ENCODE data around the gene TRUB2.

The TRUB2 gene

DNA sequence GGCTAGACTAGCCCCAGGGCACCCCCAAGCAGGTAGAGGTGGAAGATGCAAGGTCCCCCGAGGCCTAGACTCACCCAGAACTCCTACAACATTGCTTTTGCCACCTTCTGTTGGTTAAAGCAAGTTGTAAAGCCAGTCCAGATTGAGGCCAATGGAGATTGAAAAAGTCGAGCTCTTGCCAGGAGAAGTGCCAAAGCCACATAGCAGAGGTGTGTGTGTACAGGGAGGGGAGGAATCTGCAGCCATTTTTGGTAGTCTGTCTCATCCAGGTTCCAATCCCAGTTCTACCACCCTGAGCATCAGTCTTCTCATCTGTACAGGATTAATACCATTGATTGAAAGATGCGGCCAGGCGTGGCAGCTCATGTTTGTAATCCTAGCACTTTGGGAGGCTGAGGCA, 36.6 kb upstream of the TRUB2 start:
- DNase-seq (ENCODE audit: extremely low spot score), result no peak
- TF ChIP-seq LEF1 (IDR thresholded peaks at IDR 0.05; ENCODE audit: borderline replicate concordance) (no peak), ELF4 (IDR thresholded peaks at IDR 0.05) (no peak), SP1 (IDR thresholded peaks at IDR 0.05) (no peak), BHLHE40 (IDR thresholded peaks at IDR 0.05; ENCODE audit: borderline replicate concordance) (no peak), FOXA1 (IDR thresholded peaks at IDR 0.05) (no peak), NFRKB (IDR thresholded peaks at IDR 0.05) (no peak)
- TF ChIP-seq, protein P1, sequence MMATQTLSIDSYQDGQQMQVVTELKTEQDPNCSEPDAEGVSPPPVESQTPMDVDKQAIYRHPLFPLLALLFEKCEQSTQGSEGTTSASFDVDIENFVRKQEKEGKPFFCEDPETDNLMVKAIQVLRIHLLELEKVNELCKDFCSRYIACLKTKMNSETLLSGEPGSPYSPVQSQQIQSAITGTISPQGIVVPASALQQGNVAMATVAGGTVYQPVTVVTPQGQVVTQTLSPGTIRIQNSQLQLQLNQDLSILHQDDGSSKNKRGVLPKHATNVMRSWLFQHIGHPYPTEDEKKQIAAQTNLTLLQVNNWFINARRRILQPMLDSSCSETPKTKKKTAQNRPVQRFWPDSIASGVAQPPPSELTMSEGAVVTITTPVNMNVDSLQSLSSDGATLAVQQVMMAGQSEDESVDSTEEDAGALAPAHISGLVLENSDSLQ (IDR thresholded peaks at IDR 0.05), result no peak
- ChIA-PET POLR2A (no interaction called here), CTCF (interaction anchor here (1.1 kb wide), 1 partner anchor 53 kb away, joined by 3 read pairs; no protein-coding TSS in a partner anchor)

DNA sequence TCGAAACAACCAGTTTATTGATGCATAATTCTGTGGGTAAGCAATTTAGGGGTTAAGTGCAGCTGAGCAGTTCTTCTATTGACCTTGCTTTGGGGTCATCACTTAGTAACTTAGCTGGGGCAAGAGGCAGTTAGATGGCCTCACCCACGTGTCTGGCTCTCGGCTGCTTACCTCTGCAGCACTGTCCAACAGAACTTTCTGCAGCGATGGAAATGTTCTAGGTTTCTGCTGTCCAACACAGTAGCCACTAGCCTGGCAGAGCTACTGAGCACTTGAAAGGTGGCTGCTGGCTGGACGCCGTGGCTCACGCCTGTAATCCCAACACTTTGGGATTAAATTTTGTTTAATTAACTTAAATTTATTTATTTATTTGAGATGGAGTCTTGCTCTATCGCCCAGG, 35.8 kb upstream of the TRUB2 start:
- DNase-seq (ENCODE audit: extremely low spot score), result no peak
- CTCF ChIA-PET, result interaction anchor here (0.8 kb wide), 1 partner anchor 14 kb away, joined by 3 read pairs; no protein-coding TSS in a partner anchor
- POLR2A ChIA-PET, result interaction anchor here (1.1 kb wide), 1 partner anchor 13 kb away, joined by 4 read pairs; the partner anchor contains the start of gene URM1

DNA sequence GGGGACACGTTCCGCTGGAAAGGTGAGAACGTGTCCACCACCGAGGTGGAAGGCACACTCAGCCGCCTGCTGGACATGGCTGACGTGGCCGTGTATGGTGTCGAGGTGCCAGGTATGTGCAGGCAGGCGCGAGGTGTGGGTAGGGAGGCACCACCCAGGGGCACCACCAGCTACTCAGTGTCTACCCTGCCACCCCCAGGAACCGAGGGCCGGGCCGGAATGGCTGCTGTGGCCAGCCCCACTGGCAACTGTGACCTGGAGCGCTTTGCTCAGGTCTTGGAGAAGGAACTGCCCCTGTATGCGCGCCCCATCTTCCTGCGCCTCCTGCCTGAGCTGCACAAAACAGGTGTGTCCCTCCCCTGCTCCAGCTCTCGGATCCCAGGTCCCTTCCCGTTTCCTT, 33.2 kb upstream of the TRUB2 start:
- no peak for DNase-seq (ENCODE audit: extremely low spot score)
- CTCF ChIA-PET, result no interaction called here
- TF ChIP-seq BHLHE40 (IDR thresholded peaks at IDR 0.05; ENCODE audit: borderline replicate concordance), result no peak
- no peak for TF ChIP-seq ZNF384 (IDR thresholded peaks at IDR 0.05)
- POLR2A ChIA-PET, result no interaction called here

More for the DNA sequence above, 35.8 kb upstream of the TRUB2 start:
- TF ChIP-seq FOXA1 (IDR thresholded peaks at IDR 0.05) (no peak), ARNT (IDR thresholded peaks at IDR 0.05) (no peak), LEF1 (IDR thresholded peaks at IDR 0.05; ENCODE audit: borderline replicate concordance) (no peak), TARDBP (IDR thresholded peaks at IDR 0.05) (no peak), FOXM1 (IDR thresholded peaks at IDR 0.05; ENCODE audit: borderline replicate concordance) (no peak)

DNA sequence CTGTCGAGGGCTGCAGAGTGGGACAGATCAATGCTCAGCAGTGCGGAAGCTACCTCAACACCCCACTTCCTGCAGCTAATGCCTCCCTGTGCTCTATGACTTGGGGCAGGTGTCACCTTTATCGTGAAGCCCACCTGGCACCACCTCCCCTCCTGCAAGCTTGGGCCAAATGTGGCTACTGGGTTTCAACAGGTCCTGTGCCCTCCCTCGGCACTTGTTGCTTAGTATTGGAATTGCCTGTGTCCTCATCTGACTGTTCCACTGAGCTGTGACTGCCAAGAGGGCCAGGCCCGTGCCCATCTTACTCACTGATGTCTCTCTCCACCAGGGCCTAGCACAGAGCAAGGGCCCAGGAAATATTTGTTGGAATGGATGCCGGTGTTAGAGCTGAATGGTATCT, 27.5 kb upstream of the TRUB2 start:
- TF ChIP-seq SUZ12 (IDR thresholded peaks at IDR 0.05) (no peak), BHLHE40 (IDR thresholded peaks at IDR 0.05; ENCODE audit: borderline replicate concordance) (no peak)
- no peak for DNase-seq (ENCODE audit: extremely low spot score)
- CTCF ChIA-PET, result no interaction called here
- POLR2A ChIA-PET, result interaction anchor here (1.0 kb wide), 1 partner anchor 10 kb away, joined by 4 read pairs; the partner anchor contains the start of gene SLC27A4

DNA sequence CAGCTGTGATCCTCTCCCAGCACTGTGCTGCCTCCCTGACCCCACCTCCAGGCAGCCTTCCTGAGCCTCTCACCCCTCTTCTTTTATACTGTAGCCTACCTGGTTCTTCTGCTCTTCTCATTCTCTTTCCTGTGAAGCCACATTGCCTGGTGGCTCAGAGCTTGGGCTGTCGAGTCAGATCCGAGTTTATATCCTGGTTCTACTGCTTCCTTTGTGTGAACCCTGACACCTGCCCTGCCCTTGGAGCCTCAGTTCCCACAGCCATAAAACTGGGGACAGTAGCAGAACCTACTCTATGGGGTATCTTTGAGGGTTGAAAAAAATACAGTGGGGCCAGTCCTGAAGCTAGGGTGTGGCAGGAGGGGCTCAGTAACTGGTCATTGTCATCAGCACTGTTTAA, 26.9 kb upstream of the TRUB2 start:
- TF ChIP-seq TARDBP (IDR thresholded peaks at IDR 0.05) (no peak), BHLHE40 (IDR thresholded peaks at IDR 0.05; ENCODE audit: borderline replicate concordance) (no peak), NFRKB (IDR thresholded peaks at IDR 0.05) (no peak), HDGF (IDR thresholded peaks at IDR 0.05; ENCODE audit: borderline replicate concordance) (no peak), SP1 (IDR thresholded peaks at IDR 0.05) (no peak), FOXK2 (IDR thresholded peaks at IDR 0.05) (no peak), FOXM1 (IDR thresholded peaks at IDR 0.05; ENCODE audit: borderline replicate concordance) (no peak), SUZ12 (IDR thresholded peaks at IDR 0.05) (no peak), ARNT (IDR thresholded peaks at IDR 0.05) (no peak), LEF1 (IDR thresholded peaks at IDR 0.05; ENCODE audit: borderline replicate concordance) (no peak), FOXA1 (IDR thresholded peaks at IDR 0.05) (no peak), CTBP1 (IDR thresholded peaks at IDR 0.05; ENCODE audit: borderline replicate concordance) (no peak), ZNF384 (IDR thresholded peaks at IDR 0.05) (no peak), L3MBTL2 (conservative IDR thresholded peaks at IDR 0.05) (no peak), ELF4 (IDR thresholded peaks at IDR 0.05) (no peak)
- TF ChIP-seq, protein P1 (IDR thresholded peaks at IDR 0.05), result no peak
- ChIA-PET CTCF (no interaction called here), POLR2A (interaction anchor here (1.0 kb wide), 1 partner anchor 9 kb away, joined by 4 read pairs; the partner anchor contains the start of gene SLC27A4)
- no peak for DNase-seq (ENCODE audit: extremely low spot score)

DNA sequence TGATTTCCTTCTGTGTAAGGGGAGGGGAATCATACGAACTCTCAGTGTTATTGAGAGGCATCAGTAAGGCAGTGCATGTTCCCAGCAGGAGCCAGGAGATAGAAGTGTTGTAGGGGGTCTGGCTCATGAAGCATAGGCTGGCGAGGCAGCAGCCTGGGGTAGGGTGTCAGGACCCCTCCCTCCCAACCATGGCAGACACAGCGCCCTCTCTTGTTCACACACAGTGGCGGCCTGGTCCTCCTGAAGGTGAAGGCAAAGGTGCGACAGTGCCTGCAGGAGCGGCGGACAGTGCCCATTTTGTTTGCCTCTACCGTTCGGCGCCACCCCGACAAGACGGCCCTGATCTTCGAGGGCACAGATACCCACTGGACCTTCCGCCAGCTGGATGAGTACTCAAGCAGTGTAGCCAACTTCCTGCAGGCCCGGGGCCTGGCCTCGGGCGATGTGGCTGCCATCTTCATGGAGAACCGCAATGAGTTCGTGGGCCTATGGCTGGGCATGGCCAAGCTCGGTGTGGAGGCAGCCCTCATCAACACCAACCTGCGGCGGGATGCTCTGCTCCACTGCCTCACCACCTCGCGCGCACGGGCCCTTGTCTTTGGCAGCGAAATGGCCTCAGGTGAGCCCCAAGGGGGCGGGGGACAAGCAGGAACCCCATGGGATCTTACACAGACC, 22.8 kb upstream of the TRUB2 start:
- ChIA-PET POLR2A (no interaction called here), CTCF (no interaction called here)
- no peak for DNase-seq (ENCODE audit: extremely low spot score)
- TF ChIP-seq BHLHE40 (IDR thresholded peaks at IDR 0.05; ENCODE audit: borderline replicate concordance), result no peak
- no peak for TF ChIP-seq CTBP1 (IDR thresholded peaks at IDR 0.05; ENCODE audit: borderline replicate concordance)
- TF ChIP-seq L3MBTL2 (conservative IDR thresholded peaks at IDR 0.05), result no peak
- no peak for TF ChIP-seq ARNT (IDR thresholded peaks at IDR 0.05)
- no peak for TF ChIP-seq HDGF (IDR thresholded peaks at IDR 0.05; ENCODE audit: borderline replicate concordance)

DNA sequence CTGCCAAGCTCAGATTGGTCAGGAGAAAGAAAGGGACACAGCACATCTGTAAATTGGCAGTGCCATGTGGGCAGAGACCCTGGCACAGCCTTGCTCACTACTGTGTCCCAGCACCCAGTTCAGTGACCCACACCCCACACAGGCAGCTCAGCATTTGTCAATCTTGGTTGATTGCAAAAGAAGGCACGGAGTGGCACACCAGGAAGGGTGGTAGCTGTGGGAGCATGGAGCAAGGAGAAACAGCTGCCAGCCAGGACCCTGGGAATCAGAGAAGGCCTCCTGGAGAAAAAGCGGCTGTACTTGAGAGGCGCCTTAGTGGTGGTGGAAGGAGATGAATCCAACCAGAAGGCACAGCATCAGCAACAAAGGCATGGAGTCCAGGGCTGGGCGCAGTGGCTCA, 21.6 kb upstream of the TRUB2 start:
- TF ChIP-seq HDGF (IDR thresholded peaks at IDR 0.05; ENCODE audit: borderline replicate concordance) (no peak), ARNT (IDR thresholded peaks at IDR 0.05) (no peak), TARDBP (IDR thresholded peaks at IDR 0.05) (no peak), LEF1 (IDR thresholded peaks at IDR 0.05; ENCODE audit: borderline replicate concordance) (no peak), FOXK2 (IDR thresholded peaks at IDR 0.05) (no peak), ZNF384 (IDR thresholded peaks at IDR 0.05) (no peak), SP1 (IDR thresholded peaks at IDR 0.05) (no peak), ELF4 (IDR thresholded peaks at IDR 0.05) (no peak), BHLHE40 (IDR thresholded peaks at IDR 0.05; ENCODE audit: borderline replicate concordance) (no peak), FOXA1 (IDR thresholded peaks at IDR 0.05) (no peak)
- POLR2A ChIA-PET, result no interaction called here
- CTCF ChIA-PET, result interaction anchor here (0.5 to 0.7 kb wide), 3 partner anchors 14 to 105 kb away, joined by 3 to 4 read pairs (median 3); no protein-coding TSS in a partner anchor

More for the DNA sequence above, 21.6 kb upstream of the TRUB2 start:
- no peak for DNase-seq (ENCODE audit: extremely low spot score)
